GM19035 (cell line): ENCODE results near the gene PTGIR.

Experiments
- ATAC-seq: cut with Tn5 transposase; IDR thresholded peaks from one replicate; pipeline ENCODE4 v1.9.1; 2021; ENCODE audit not compliant: unreplicated experiment

The PTGIR gene

DNA sequence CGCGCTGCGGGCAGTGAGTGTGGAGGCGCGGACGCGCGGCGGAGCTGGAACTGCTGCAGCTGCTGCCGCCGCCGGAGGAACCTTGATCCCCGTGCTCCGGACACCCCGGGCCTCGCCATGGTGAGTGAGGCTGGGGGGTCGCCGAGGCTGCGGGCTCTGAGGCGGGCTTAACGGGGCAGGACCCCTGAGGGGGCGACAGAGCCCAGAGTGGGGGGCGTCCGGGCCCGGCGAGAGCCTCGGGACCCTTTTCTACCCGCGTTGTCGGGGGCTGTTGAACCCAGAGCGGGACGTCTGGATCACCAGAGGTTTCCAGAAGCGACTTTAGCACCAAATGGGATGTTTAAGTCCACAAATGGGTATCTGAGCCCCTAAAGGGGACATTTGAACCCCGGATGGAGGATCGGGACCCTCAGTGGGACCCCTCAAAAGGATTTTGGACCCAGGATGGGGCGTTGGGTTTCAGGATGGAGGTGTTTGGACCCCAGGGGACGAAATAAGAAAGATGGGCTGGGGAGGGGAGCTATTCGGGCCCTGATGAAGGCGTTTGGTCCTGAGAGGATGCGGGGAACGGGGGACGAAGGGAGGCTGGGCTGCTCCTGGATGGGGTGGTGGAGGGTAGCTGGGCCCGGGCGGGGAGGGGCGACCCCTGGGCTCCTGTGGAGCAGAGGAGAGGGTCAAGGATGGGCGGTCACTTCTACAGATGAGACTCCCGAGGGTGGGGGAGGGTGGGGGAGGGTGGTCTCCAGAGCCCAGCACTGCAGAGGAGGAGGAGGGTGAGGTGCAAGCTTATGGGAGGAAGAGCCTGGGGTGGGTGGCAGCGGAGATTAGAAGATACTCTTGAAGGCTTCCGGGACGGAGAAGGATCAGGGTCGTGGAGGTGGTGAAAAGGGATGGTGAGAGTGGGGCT, 23.3 kb downstream of the PTGIR start, which contains the start of gene CALM3:
Gene CALM3 (plus strand): TSS at position 13 of the 907 bp plus-strand sequence. CDS start 105 bp downstream, at position 118.
- no peak for ATAC-seq

DNA sequence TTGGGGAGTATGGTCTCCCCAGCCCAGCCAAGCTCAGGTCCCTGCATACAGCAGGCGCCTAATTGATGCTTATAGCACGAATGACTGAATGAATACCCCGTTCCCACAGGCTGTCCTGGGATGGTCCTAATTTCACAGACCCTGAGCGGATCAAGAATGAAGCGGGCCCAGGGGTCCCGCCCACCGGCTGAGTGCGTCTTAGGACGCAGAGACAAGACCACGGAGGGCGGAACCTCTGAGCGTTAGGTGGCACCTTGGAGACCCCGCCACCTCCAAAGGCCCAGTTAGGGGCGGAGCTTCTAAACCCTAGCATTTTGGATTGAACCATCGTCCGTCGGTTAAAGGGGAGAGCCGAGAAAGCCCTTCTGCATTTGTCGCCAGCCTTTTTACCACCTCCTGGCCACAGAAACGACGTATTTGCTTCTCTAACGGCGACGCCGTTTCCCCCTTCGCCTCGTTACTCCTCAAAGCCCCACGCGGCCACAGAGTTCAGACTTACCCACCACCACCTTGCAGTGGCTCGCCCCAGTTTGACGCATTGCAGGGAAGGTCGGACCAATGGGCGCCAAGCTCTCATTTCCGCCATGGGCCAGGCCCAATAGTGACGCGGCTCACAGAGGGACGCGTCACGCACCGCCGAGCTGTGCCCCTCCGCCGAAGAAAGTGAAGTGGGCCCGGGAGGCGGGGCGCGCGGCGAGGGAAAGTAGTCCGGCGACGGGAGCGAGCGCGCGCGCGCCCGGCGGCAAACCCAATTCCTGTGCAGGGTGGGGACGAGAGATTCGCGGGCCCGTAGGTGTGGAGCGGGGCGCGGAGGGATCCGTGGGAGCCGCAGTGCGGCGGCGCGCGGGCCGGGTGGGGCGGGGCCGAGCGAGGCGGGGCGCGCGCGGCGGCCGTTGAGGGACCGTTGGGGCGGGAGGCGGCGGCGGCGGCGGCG, 24.2 kb downstream of the PTGIR start:
- ATAC-seq: peak; percentile 88

DNA sequence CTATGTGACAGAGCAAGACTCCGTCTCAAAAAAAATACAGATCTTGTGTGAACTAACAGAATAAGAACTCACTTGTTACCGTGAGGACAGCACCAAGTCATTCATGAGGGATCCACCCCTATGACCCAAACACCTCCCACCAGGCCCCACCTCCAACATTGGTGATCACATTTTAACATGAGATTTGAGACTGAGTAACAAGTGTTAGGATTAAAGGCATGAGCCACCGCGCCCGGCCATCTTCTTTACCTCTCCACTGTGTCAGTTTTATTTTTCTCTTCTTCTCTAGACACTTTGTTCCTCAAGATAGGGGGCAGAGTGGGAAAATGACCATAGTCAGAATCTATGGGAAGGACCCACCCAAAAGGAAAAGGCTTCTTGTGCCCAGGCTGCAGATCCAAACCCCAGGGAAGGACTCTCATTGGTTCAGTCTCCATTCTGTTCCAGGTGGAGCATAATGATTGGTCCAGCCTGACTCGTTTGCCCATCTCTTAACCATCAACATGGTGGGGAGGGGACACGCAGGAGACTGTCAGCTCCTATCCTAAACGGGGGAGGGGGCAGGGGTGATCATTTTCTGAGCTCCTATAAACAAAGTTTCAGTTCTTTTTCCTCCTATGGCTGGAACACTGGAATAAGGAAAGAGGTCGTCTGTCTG, 25.0 kb downstream of the PTGIR start:
- no peak for ATAC-seq

DNA sequence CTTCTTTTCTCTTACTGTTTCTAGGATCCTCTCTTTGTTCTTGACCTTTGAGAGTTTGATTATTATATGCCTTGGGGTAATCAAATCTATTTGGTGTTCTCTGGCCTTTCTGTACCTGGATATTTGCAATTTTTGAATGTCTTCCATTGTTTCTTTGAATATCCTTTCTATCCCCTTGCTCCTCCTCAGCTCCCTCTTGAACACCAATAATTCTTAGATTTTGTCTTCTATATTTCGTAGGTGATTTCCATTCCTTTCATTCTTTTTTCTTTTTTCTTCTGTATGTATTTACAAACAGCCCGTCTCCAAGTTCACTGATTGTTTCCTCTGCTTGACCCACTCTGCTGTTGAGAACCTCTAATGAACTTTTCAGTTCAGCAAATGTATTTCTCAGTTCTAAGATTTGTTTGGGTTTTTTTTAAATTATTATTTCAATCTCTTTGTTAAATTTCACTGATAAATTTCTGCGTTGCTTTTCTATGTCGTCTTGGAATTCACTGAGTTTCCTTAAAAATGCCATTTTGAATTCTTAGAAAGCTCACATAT, 26.4 kb downstream of the PTGIR start:
- ATAC-seq: no peak

DNA sequence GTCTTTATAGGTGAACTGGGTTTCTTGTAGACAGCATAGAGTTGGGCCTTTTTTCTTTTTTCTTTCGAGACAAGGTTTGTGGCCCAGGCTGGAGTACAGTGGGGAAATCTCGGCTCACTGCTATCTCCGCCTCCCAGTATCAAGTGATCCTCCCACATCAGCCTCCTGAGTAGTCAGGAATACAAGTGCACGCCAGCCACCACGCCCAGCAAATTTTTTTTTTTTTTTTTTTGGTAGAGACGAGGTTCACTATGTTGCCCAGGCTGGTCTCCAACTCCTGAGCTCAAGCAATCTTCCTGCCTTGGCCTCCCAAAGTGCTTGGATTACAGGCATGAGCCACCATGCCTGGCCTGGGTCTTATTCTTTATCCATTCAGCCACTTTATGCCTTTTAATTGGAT, 28.9 kb downstream of the PTGIR start:
- no peak for ATAC-seq

DNA sequence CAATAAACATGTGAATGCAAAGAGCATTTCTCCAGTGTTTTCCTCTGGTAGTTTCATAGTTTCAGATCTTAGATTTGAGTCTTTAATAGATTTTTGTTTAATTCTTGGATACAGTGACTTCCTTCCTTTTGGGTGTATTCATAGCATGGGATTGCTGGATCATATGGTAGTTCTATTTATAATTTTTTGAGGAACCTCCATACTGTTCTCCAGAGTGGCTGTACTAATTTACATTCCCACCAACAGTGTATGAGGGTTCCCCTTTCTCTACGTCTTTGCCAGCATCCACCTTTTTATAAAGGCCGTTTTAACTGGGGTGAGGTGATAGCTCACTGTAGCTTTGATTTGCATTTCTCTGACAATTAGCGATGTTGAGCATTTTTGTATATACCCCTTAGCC, 33.0 kb downstream of the PTGIR start:
- ATAC-seq: no peak

DNA sequence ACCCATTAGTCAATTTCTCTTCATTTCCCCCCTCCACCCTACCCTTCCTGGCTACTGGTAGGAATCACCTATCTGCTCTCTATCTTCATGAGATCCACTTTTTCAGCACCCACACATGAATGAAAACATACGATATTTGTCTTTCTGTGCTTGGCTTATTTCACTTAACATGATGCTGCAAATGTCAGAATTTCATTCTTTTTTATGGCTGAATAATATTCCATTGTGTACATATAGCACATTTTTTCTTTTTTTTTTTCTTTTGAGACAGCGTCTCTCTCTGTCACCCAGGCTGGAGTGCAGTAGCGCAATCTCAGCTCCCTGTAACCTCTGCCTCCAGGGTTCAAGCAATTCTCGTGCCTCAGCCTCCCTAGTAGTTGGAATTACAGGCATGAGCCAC, 33.6 kb downstream of the PTGIR start:
- ATAC-seq: no peak

DNA sequence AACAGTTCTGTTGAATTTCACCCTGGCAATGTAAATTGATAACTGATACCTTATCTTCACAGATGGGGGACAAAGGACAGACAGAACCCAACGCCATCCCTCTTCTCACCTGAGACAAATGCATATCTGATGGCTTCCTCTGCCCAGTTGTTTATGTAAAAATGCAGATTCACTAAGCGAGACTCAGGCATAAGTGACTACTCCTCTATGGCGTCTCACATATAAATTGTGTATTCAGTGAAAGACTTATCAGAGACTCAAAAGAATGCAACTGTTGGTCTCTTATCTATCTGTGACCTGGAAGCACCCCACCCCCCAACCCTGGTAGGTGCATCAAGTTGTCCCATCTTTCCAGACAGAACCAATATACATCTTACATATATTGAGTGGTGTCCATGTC, 37.0 kb downstream of the PTGIR start:
- ATAC-seq: no peak

DNA sequence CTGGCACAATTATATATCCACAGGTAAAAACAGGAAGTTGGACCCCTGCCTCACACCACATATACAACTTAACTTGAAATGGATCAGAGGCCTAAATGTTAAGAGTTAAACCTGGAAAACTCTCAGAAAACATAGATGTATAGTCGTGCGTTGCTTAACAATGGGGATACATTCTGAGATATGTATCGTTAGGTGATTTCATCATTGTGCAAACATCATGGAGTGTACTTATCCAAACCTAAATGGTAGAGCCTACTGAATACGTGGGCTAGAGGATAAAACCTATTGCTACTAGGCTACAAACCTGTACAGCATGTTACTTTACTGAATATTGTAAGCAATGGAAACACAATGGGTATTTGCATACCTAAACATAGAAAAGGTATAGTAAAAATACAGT, 38.6 kb downstream of the PTGIR start:
- no peak for ATAC-seq

DNA sequence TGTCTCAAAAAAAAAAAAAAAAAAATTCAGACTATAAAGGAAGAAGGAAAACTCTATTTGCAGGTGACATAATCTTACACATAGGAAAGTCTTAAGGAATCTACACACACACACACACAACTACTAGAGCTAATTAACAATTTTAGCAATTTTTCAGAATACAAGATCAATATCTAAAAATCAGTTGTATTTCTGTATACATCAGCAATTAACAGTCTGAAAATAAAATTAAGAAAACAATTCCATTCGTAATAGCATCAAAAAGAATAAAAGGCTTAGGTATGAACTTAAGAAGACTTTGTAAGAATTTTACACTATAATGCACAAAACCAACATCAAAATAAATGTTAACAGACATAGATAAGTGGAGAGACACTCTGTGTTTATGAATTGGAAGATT, 39.4 kb downstream of the PTGIR start:
- no peak for ATAC-seq

DNA sequence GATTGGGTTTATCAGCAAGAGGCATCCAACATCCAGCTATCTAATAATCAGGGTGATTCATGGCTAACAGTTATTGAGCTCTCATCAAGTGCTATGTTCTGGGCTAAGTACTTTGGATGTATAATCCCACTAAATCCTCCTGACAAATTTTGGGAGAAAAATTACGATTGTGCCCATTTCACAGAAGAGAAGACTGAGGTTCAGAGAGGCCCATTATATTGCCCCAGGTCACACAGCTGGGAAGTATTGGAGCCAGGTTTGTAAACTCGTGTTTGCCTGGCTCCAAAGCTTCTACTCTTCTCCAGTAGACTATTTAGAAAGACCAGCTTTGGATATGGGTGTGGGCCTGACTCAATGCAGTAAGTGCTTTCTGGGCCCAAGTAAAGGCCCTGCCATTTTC, 44.6 kb downstream of the PTGIR start:
- no peak for ATAC-seq

DNA sequence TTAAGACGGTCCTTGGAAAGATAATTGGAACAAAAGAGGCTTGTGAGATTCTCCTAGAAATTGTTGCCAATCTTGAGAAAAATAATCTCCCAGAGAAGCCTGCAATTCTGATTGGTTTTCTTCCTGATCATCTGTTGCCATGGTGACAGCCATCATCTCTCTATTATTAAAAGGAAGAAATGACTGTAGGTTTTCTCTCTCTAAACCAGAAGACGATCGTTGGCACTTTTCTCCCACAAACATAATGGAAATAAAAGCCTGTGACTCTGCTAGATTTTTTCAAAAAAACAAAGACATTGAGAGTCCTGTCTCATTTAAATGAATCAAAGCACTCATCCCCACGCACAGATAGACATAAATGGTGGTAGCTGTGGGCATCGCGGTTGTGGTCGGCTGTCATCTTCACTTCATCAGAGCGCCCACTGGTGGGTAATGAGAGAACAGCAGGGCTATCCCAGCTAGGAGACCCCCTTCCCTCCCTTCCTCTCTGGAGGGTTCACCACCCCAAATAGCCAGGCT, 45.5 kb downstream of the PTGIR start:
- ATAC-seq: no peak

DNA sequence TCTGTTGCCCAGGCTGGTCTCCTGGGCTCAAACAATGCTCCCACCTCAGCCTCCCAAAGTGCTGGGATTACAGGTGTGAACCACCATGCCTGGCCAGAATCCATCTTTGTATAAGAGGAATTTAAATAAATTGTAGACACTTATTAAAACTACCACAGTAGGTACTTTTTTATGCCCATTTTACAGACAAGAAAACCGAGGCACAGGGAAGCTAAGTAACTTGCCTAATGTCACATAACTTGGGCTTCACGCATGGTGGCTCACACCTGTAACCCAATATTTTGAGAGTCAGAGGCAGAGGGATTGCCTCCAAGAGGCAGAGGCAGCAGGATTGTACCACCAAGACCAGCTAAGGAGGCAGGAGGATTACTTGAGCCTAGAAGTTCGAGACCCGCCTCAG, 46.4 kb downstream of the PTGIR start:
- ATAC-seq: no peak

DNA sequence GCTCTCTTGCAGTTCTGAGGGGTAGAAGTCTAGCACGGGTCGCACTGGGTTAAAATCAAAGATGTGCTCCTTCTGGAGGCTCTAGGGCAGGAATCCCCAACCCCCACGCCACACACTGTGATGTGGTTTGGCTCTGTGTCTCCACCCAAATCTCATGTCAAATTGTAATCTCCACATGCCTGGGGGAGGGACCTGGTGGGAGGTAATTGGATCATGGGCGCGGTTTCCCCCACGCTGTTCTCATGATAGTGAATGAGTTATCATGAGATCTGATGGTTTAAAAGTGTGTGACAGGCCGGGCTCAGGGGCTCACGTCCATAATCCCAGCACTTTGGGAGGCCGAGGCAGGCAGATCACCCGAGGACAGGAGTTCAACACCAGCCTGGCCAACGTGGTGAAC, 50.4 kb downstream of the PTGIR start:
- ATAC-seq: no peak

DNA sequence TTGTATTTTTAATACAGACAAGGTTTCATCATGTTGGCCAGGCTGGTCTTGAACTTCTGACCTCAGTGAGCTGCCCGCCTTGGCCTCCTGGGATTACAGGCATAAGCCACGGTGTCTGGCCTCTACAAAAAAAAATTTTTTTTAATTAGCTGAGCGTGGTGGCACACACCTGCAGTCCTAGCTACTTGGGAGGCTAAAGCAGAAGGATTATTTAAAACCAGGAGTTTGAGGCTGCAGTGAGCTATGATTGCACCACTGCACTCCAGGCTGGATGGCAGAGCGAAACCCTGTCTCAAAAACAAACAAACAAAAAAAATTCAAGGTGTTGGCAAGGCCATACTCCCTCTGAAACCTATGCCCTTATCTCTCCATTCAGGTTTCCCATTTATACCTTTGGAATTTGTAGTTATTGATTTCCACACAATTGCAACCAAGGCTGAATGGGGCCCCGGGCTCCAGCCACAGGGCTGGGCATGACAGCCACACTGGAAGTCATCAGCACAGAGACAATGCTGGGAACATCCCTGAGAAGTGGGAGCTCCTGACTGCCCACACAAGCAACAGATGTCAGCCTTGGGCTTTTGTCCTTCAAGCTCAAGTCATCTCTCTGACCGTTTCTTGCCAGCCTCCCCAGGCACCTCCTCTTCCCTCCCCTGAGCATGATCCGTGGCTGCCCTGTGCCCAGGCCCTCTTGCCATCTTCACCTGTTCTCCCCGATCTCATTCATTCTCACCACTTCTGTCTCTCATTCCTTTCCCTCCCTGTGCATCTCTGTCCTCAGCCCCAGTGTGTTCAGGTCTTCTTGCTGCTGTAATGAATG, 51.0 kb downstream of the PTGIR start:
- no peak for ATAC-seq

DNA sequence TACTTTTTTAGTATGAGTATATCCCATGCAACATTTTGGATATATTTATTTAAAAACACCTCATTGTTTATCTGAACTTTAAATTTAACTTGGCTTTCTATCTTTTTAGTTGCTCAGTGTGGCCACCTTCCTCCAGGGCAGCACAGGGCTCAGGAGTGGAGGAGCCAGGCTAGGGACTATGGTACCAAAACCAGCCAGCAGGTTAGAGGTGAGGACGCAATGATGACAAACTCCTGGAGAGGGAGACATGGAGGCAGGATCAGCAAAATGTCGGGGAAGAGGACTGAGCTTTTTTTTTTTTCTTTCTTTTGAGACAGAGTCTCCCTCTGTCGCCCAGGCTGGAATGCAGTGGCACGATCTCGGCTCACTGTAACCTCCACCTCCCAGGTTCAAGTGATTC, 53.4 kb downstream of the PTGIR start:
- no peak for ATAC-seq
